Dedifferentiated amniotic fluid mesenchymal stem cell (primary cell): ENCODE data around the gene KIF20A.
"Not testable (repeated sequence)": the region's sequence is repeated elsewhere in the genome, so short reads cannot be mapped to it uniquely, and the experiment has no call there.

ENCODE experiments used
- DNase-seq: peaks from one replicate; pipeline ENCODE4 v3.0.0-alpha.2; 2016; ENCODE audit errors: extremely low spot score

KIF20A gene

DNA sequence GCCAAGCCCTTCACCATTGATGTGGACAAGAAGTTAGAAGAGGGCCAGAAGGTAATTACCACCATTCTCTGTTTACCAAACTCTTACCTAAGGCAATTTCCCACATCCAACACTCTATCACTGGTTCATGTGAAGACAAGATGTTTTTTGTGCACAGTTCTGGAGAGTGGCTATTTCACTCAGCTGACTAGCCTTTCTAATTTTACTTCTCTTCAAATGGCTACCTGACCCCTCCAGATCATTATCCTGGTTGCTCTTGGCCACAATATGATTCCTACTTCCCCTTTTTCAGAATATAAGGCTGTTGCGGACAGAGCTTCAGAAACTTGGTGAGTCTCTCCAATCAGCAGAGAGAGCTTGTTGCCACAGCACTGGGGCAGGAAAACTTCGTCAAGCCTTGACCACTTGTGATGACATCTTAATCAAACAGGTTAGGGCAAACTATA lies 7.1 kb downstream of the KIF20A start:
- DNase-seq = no peak

DNA sequence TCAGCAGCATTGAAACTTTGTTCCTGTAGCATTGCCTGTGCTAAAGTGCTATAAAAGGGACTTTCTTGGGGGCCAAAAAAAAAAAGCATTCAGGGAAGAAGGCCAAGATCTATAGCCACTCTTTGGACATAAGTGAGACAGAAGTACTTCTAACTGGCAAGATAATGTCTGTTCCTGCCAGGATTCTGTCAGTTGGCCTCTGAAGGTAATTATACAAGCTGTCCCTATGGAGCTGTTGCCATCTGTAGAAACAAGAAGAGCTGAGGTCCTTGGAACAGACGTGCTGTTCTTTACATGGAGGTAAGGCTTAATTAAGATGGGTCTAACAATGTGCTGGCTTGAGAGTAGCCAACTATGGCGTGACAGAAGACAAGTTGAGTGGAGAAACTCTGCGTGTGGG lies 9.7 kb downstream of the KIF20A start:
- no peak for DNase-seq

GRCh38 chr5:138192826-138193225 lies 13.9 kb downstream of the KIF20A start:
- DNase-seq = no peak

DNA sequence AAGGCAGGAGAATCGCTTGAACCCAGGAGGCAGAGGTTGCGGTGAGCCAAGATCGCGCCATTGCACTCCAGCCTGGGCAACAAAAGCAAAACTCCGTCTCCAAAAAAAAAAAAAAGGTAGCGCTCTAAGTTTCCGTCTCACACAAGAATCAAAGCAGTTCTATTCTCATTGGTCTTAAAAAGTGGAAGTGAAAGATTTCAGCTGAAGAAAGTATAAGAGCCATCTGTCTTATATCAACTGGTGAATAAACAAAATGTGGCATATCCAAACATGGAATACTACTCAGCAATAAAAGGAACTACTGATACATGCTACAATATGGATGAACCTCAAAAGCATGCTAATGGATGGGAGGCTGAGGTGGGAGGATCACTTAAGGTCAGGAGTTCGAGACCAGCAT lies 14.9 kb downstream of the KIF20A start:
- not testable (repeated sequence) for DNase-seq

DNA sequence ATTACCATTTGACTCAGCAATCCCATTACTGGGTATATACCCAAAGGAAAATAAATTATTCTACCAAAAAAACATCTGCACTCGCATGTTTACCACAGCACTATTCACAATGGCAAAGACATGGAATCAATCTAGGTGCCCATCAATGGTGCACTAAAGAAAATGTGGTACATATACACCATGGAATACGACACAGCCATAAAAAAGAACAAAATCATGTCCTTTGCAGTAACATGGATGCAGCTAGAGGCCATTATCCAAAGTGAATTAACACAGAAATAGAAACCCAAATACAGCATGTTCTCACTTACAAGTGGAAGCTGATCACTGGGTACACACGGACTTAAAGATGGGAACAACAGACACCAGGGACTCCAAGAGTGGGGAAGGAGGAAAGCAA lies 32.1 kb downstream of the KIF20A start:
- DNase-seq = no peak

GRCh38 chr5:138212828-138213160 lies 33.9 kb downstream of the KIF20A start:
- peak; percentile 17 for DNase-seq

DNA sequence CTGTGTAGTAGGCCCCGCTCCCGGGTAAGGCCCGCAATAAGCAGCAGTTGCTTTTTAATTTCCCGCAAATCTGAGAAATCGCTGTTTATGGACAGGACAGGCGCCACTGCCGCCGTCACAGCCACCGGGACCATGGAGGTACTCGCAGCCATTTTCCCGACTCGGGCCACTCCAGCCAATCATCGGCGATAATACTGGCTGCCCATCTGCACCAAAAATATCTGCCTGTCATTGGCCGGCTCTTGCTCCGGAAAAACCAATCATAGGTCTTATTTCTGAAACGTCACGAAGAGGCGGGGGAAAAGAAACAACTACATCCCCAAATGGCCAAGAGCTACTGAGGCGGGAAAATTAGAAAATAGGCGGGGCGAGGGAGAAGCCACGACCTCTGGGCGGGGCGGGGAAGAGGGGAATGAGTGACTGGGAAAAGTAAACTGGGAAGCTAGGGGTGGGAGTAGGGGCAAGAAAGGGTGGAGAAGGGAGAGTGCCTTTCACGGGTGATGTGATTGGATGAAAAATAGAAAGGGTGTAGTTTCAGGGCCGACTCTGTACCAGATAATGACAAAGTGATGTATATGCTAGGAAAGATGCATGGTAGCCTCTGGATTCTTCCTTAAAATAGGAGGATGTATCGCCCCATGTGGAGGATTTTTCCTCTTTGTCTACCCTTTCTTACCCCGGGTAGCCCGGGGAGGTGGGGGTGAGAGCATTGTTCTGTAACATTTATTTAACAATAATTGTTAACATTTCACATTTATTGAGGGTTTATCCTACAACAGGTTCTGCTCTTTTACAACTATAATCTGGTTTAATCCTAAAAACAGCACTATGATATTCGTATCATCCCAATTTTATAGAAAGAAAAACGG lies 34.5 kb downstream of the KIF20A start, which contains the start of gene CDC23:
Gene CDC23, minus strand, starts transcription at position 163 of the 869 bp plus-strand sequence. Its CDS starts 11 bp downstream, at position 152.
- DNase-seq = peak; percentile 99

- DNase-seq = no peak
Measured at GRCh38 chr5:138216799-138217198, 37.9 kb downstream of the KIF20A start.

DNA sequence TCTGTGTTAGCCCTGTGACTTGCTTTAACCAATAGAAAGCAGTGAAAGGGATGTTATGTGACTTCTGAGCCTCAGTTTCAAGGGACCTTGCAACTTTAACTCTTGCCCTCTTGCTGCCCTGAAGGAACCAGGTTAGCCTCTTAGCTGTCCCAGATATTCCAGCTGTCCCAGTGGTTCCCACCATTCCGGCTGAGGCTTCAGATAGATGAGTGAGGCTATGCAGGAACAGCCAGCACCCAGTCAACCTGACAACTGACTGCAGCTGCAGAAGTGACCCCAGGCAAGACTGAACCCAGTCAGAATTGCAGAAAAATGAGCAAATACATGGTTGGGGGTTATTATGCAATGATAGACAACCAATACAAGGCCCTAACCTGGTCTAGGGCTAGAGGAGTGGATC lies 44.6 kb downstream of the KIF20A start:
- no peak for DNase-seq

DNA sequence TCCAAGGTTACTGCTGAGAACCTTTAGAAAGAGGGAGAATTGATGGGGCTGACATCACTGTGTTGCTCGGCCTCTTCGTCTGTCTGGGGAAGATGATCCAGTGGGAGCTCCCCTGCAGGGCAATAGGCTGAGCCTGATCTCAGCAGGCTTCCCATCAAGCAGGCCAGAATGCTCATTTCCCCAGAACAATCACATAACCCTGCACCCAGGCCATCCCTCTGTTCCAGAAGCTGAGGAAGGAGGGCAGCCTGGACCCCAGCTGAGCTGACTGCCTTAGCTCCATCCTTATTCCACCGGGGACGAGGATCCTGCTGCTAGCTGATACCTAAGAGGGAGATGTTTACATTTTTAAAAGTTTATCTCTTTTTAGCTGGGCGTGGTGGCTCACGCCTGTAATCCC lies 45.8 kb downstream of the KIF20A start:
- DNase-seq = no peak

DNA sequence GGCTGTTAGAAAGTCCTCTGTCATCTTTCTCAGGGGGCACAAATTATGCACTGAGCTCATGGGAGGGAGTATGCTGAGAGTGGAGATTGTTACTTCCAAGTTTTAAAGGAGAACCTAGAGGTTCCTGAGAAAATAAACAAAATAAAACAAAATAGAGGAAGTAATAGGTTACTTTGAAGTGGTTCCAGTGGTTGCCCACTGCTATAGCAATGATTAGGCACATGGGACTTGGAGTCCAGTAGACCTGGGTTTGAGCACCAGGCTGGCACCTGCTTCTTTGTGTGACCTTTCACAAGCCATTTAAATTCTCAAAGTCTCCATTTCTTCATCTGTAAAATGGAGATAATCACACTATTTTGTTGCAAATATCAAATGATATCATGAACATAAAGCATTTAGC lies 48.0 kb downstream of the KIF20A start:
- no peak for DNase-seq

DNA sequence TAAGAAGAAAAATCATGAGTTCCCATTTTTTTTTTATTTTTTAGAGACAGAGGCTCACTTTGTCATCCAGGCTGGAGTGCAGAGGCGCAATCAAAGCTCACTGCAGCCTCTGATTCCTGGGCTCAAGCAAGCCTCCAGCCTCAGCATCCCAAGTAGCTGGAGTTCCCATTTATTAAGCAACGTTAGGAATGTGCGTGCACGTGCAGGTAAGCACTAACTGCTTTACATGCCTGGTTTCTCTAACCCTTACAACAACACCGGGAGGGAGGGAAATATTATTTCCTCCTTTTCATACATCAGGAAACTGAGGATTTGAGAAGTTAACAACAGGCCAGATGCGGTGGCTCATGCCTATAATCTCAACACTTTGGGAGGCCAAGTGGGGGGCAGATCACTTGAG lies 50.5 kb downstream of the KIF20A start:
- no peak for DNase-seq

DNA sequence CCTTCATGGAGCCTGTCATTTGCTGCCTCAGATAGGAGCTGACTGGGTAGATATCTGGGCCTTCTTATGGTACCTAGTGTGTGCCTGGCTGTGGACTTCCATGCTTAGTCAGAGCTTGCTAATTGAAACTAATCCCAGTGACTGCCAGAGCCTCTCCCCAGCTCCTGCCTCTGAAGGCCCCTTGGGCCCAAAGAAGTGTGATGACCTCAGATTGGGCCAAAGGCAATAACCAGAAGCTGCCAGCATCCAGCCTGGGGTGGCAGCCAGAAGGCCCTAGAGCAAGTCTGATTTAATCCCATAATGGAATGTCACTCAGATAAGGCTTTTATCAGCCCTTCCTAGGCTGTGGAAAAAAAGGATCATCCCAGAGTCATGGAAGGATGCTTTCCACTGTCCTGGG lies 51.3 kb downstream of the KIF20A start:
- no peak for DNase-seq

DNA sequence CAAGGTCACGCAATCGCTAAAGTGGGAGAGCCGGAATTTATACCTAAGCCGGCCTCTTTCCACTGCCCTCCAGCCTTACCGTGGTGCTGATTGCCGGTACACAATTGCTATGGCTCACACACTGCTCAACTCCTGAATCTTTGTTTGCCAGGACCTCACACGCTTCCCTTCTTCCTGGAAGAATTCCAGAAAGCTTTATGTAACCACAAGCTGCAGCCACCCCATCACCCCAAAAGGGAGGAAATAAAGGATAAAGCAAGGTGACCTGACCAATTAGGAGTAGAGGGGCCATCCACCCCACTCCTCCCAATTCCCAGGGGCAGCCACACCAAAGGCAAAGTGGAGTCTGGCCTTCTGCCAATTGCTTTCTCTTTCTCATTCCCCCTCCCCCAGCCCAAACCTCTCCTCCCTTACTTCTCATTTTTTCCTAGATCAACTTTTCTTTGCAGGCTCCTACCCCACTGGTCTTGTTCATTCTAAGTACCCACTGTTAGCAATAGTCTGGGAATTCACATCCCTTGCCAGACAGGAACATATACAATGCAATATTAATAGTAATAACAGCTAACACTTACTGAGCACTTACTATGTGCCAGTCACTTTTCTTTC lies 52.2 kb downstream of the KIF20A start:
- no peak for DNase-seq

DNA sequence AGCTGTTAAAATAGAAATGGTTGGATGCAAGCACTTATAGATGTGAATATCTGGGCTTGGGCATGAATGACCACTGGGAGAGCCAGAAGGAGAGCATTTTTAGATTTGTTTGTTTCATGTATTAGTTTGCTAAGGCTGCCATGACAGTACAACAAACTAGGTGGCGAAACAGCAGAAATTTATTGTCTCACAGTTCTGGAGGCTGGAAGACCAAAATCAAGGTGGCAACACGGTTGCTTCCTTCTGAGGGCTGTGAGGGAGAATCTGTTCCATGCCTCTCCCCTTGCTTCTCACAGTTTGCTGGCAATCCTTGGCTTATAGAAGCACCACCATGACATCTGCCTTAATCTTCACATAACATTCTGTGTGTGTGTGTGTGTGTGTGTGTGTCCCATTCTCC lies 54.4 kb downstream of the KIF20A start:
- no peak for DNase-seq

- DNase-seq = no peak
Measured at GRCh38 chr5:138234651-138235050, 55.7 kb downstream of the KIF20A start.
